GM12891 (cell line): ENCODE data around the gene CDH13.

Source experiments
- DNase-seq: peaks from one replicate; pipeline ENCODE4 v3.0.0; 2011; ENCODE audit warnings: low spot score; ENCODE audit not compliant: insufficient read length
- FAIRE-seq: peaks from 2 replicates; lab custom pipeline; 2011; peaks lifted over from hg19 to GRCh38; lab: Jason Lieb, UNC
- PAX5 ChIP-seq: IDR thresholded peaks from 2 replicates; pipeline ENCODE4 v1.6.1; 2011; ENCODE audit warnings: low read length, moderate library complexity, mild to moderate bottlenecking; ENCODE audit not compliant: insufficient read depth, severe bottlenecking
- POLR2A ChIP-seq: IDR thresholded peaks from 2 replicates; pipeline ENCODE4 v1.6.1; 2011; ENCODE audit warnings: low read depth, low read length, control low read depth
- POLR2AphosphoS5 ChIP-seq: IDR thresholded peaks from 2 replicates; pipeline ENCODE4 v1.6.1; 2011; ENCODE audit warnings: low read depth, low read length, control low read depth
- POU2F2 ChIP-seq: IDR thresholded peaks from 2 replicates; pipeline ENCODE4 v1.6.1; 2011; ENCODE audit warnings: low read depth, mild to moderate bottlenecking, control low read depth, low read length, moderate library complexity
- SPI1 ChIP-seq: IDR thresholded peaks from 2 replicates; pipeline ENCODE4 v1.6.1; 2011; ENCODE audit warnings: low read depth, low read length, control low read depth
- TAF1 ChIP-seq: IDR thresholded peaks from 2 replicates; pipeline ENCODE4 v1.6.1; 2011; ENCODE audit warnings: low read depth, low read length, control low read depth

CDH13 gene

DNA sequence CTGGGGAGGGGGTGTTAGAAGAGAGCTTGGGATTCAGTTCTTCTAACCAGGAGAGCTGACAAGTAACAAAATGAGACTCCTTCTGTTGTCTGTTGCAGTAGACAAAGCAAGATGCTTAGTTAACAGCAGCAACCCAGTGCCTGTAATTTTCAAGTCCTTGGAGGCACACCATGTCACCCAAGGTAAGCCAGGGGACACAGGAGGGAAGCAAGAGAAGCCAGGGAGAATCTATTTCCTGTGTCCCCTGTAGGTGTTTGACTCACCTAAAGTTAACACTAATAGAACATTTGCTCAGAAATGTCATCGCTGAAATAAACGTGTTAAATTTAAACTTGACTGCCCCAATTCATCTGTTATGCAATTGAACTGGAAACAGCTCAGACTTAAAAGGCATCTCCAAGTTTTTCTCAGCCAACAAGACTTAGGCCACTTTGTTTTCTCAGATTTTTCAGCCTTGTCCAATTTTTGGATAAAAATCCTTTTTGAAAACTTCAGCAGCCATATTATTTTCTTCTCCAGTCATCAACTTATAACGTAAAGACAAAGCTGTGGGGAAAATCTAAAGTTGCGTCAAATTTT lies 257.6 kb downstream of the CDH13 start:
- TF ChIP-seq POLR2AphosphoS5 (no peak), SPI1 (no peak), POLR2A (no peak), POU2F2 (no peak), TAF1 (no peak), PAX5 (no peak)
- FAIRE-seq (no peak), DNase-seq (no peak)

DNA sequence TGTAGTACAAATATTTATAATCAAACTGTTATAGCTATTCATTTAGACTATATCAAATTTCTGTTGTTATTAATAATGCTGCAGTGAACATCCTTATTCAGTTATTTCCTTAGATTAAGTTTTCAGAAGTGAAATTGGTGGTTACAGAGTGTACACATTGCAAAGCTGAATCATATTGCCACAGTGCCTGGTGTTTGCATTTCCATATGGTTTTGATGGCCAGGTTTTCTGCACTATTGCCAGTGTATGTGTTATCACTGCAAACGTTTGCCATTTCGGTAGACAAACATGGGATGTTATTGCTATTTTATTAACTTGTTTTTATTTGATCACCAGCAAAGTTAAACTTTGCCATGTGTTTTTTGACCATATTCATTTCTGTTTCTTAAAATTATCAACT lies 259.4 kb downstream of the CDH13 start:
- DNase-seq (no peak), FAIRE-seq (no peak)
- TF ChIP-seq SPI1: no peak
- TF ChIP-seq POLR2A: no peak

DNA sequence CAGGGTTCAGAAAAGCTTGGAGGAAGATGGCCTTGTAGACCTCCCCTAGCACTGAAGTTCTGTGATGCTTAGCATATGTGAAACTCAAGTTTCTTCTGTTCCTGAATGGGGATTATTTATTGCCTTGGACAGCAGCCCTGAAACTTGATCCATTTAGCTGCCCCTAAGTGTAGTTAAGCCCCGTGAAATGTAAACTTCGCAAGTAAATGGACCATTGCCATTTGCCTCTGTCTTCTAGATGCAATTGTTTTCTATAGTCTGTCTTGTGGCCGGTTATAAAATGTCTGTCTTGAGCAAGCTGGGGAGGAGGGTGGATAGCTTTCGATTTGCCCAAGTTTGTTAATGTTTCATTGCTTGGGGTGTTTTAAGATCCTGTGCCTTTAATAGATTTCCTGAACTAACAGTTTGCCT lies 261.8 kb downstream of the CDH13 start:
- TF ChIP-seq POLR2AphosphoS5 (no peak), SPI1 (no peak), POU2F2 (no peak), POLR2A (no peak), TAF1 (no peak), PAX5 (no peak)
- FAIRE-seq (no peak), DNase-seq (no peak)

DNA sequence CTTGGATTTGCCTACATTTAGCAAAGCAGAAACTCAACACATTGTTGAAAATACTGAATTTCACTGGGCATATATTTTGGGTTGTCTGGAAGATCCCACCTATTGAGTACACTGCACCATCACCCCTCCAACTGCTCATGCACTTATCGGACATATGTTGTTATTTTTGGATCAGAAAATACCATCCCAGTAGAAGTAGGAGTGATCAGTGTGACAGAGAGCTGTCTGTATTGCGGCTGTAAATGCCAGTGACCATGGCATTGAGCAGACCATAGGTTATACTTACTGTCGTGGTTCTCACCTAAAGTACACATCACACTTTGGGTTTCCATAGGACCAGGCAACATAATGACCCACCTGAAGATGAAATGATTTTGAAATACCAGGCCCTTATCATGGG lies 264.7 kb downstream of the CDH13 start:
- TF ChIP-seq POLR2AphosphoS5 (no peak), PAX5 (no peak), SPI1 (no peak), TAF1 (no peak), POLR2A (no peak), POU2F2 (no peak)
- FAIRE-seq (no peak), DNase-seq (no peak)

- no peak for TF ChIP-seq POLR2AphosphoS5
- TF ChIP-seq TAF1: no peak
- no peak for TF ChIP-seq POLR2A
- DNase-seq (no peak), FAIRE-seq (no peak)
These were observed 265.1 kb downstream of the CDH13 start for GRCh38 chr16:82891918-82892317.

DNA sequence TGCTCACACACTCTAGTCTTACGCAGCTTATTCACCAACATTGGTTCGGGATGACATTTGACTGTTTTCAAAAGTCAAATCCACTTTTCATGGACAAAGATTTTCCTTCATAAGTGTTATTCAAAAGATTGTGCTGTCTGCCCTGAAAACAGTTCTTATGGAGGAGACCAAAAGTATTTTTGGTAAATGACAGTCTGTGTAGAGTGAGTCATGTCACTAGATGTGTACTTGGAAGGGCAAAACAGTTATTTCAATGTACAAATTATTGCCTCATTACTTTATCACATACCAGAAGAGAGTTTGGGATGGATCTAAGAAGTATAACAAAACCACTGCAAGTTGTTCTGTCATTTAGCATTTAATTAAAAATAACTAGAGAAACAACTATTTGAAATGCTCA lies 265.6 kb downstream of the CDH13 start:
- no peak for DNase-seq

DNA sequence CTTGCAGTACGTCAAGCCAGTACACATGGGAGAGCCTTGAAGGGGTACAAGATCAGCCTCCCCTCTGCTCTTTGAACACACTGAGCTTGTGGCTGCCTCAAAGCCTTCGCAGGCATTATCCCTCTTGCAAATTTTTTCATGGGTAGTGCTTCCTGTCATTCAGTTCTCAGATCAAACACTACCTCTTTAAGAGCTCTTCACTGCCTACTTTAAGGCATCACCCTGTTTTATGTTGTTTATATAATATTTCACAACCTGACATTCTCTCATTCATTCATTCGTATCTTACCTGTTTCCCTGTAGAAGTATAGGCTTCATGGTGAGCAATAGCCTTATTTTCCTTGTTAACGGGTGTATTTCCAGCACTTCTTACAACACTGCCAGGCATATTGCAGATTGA lies 269.1 kb downstream of the CDH13 start:
- no peak for TF ChIP-seq SPI1
- no peak for TF ChIP-seq TAF1
- no peak for TF ChIP-seq PAX5
- no peak for TF ChIP-seq POLR2A
- TF ChIP-seq POU2F2: no peak
- TF ChIP-seq POLR2AphosphoS5: no peak
- DNase-seq: no peak
- FAIRE-seq: no peak

More for the DNA sequence above, 265.6 kb downstream of the CDH13 start:
- no peak for FAIRE-seq
- TF ChIP-seq PAX5 (no peak), POU2F2 (no peak), SPI1 (no peak), TAF1 (no peak), POLR2A (no peak), POLR2AphosphoS5 (no peak)

DNA sequence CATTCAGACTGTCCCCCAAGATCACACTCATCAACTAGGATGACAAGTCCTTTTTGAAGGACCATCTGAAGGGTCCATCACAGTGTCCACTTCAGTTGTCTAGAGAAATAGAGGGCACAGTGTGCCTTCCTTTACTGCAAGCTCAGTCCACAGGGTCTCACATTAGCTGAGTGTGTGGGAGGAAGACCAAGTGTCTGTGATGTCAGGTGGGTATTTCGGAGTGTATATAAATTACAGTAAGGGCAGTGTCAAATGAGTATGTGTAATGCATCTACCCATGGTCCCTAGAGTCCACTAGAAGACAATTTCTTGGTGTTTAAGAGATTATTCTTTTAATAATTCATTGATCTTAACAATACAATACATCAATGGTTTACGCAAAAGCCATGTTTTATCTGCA lies 272.2 kb downstream of the CDH13 start:
- no peak for FAIRE-seq
- DNase-seq: no peak
- TF ChIP-seq TAF1 (no peak), POU2F2 (no peak), SPI1 (no peak), POLR2AphosphoS5 (no peak), PAX5 (no peak), POLR2A (no peak)

DNA sequence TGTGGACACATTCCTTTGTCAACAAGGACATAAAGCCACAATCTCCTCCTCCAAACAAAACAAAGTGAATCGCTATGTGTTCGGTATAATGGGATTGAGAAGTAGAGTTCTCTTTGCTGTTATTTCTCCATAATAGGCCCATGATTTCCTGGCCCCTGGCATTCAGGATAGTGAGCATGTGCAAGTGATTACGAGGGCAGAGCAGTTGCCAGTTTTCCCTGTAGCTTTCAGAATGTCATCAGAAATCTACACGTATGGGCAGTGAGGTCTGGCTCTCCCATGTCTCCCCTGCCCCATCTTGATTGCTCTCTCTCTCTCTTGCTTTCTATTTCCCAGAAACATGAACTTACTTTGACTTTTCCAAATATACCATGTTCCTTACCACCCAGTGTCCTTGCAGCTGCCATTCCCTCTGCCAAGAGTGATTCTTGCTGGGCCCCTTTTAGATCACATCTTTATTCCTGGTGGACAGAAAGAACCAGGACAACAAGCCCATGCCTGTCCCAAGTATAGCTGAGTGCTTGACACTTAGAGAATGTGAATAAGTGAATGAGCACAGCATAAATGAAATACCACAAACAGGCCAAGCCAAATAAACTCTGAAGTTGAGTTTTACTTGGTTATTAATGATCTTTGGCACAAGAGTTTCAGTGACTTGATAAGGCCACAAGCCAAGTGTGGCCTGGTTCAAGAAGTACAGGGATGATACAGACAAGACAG lies 273.1 kb downstream of the CDH13 start:
- TF ChIP-seq TAF1: no peak
- TF ChIP-seq PAX5: no peak
- TF ChIP-seq SPI1: no peak
- no peak for TF ChIP-seq POLR2A
- no peak for FAIRE-seq
- DNase-seq: no peak

DNA sequence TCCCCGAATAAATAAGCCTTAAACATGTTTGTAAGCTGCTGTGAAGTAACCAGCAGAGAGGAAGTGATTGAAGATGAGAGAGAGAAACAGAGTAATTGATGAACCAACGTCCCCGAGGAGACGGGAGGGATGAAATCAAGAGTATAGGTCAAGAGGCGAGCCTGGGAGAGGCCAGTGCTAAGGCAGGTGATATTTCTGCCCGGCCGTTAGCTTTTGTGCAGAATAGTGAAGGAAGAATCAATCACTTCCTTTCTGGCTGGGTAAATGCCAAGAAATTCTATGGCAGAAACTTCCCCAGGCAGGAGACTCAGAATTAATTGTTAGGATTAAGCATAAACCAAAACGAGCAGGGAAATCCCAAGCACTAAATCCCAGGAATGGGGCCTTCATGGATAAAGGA lies 273.8 kb downstream of the CDH13 start:
- DNase-seq (no peak), FAIRE-seq (no peak)
- TF ChIP-seq SPI1 (no peak), TAF1 (no peak), POLR2A (no peak), PAX5 (no peak), POLR2AphosphoS5 (no peak), POU2F2 (no peak)

DNA sequence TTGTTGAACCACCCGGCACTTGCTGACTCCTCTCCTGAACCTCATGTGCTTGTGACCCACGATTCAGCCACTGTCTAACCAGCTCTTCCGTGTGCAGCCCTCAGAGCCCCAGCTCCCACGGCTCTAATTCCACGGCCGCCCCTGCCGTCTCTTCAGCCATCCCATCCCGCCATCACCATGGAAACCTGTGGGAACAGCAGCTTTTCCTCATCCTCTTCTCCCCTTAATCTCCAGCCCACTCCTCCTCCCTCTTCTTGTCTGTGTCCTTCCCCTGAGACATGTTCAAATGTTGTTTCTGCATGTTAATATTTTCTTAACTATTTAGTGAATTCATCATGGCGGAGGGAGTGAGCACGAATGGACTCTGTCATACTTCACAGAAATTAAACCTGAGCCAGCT lies 285.2 kb downstream of the CDH13 start:
- TF ChIP-seq POLR2AphosphoS5: no peak
- no peak for TF ChIP-seq POLR2A
- no peak for TF ChIP-seq POU2F2
- TF ChIP-seq PAX5: no peak
- TF ChIP-seq SPI1: no peak
- TF ChIP-seq TAF1: no peak
- DNase-seq (no peak), FAIRE-seq (no peak)
